Measurements from ENCODE around the gene HSPA12A.
A peak's percentile ranks its signal among the peaks of the same experiment; 100 is the strongest.

Gene HSPA12A

GRCh38 chr10:116769368-116769767 lies 27.0 kb upstream of the HSPA12A start:
- H3K4me3 ChIP-seq (ENCODE audit: low read length) = no peak overlapping the region
- H3K27me3 ChIP-seq (replicated peaks; ENCODE audit: control insufficient read depth, insufficient read depth, low read length) = no peaks in the 10 kb centered on the region
- no peak for DNase-seq (ENCODE audit: low read depth)
- H3K9me3 ChIP-seq (ENCODE audit: control insufficient read depth, low read length) = peaks cover 6% of the 10 kb centered on the region
- H3K36me3 ChIP-seq (ENCODE audit: control insufficient read depth, insufficient read depth, low read length, severe bottlenecking) = no peaks in the 10 kb centered on the region
- H3K9ac ChIP-seq (ENCODE audit: low read length) = no peak overlapping the region
- H3K4me1 ChIP-seq (ENCODE audit: control insufficient read depth, insufficient read depth, low read length) = peaks cover 51% of the 10 kb centered on the region

DNA sequence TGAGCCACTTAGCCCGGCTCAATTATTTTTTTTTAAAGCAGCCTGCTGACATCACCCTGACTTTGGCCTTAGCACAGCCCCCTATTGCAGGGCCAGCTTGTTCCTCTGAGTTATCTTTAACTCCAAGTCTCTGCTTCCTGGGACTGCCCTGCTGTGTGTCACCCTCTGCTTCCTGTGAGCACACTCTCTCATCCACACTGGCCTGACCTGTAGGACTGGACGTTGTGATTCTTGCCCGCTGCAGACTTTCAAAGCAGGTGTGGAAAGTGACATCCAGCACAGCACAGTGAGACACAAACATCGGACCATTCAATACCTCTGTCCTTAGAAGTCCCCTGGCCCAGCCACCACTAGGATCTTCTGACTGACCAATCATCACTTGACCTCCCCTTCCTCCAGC lies 26.4 kb upstream of the HSPA12A start:
- no peak overlapping the region for H3K4me3 ChIP-seq (ENCODE audit: low read length)
- H3K9me3 ChIP-seq (ENCODE audit: control insufficient read depth, low read length) = peaks cover 6% of the 10 kb centered on the region
- no peaks in the 10 kb centered on the region for H3K36me3 ChIP-seq (ENCODE audit: control insufficient read depth, insufficient read depth, low read length, severe bottlenecking)
- peaks cover 51% of the 10 kb centered on the region for H3K4me1 ChIP-seq (ENCODE audit: control insufficient read depth, insufficient read depth, low read length)
- no peak for DNase-seq (ENCODE audit: low read depth)
- H3K9ac ChIP-seq (ENCODE audit: low read length) = no peak overlapping the region
- no peaks in the 10 kb centered on the region for H3K27me3 ChIP-seq (replicated peaks; ENCODE audit: control insufficient read depth, insufficient read depth, low read length)

GRCh38 chr10:116766837-116767634 lies 24.7 kb upstream of the HSPA12A start:
- DNase-seq (ENCODE audit: low read depth) = peak; percentile 22
- no peaks in the 10 kb centered on the region for H3K27me3 ChIP-seq (replicated peaks; ENCODE audit: control insufficient read depth, insufficient read depth, low read length)

DNA sequence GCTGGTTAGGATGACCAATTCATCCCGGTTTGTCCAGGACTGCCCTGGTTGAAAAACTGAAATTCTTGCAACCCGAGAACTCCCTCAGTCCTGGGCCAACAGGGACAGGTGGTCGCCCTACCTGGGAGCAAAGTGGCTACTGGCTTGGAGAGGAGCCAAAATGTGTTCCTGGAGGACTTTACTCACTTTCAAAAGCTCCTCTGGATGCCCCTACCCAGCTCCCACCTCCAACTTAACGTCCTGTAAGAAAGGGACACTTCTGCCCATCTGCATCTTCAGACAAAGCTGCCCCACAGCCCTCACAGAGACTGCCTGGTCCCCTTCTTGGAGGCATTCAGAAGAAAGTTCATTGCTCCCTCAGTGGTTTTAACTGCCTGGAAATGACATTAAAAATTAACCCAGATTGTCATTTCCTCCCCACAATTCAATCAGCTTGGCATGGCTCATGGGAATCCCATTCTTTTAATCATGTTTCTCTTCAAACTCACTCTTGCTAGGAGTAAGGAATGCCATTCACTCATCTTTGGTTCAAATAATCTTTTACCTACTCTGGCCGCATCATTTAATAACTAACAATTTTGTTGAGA lies 24.0 kb upstream of the HSPA12A start:
- Histone ChIP-seq H3K9ac (ENCODE audit: low read length) (no peak overlapping the region), H3K4me3 (ENCODE audit: low read length) (no peak overlapping the region), H3K4me1 (ENCODE audit: control insufficient read depth, insufficient read depth, low read length) (peaks cover 45% of the 10 kb centered on the region), H3K27me3 (replicated peaks; ENCODE audit: control insufficient read depth, insufficient read depth, low read length) (no peaks in the 10 kb centered on the region), H3K36me3 (ENCODE audit: control insufficient read depth, insufficient read depth, low read length, severe bottlenecking) (no peaks in the 10 kb centered on the region), H3K9me3 (ENCODE audit: control insufficient read depth, low read length) (peaks cover 6% of the 10 kb centered on the region)
- no peak for DNase-seq (ENCODE audit: low read depth)

More at GRCh38 chr10:116766837-116767634, 24.7 kb upstream of the HSPA12A start:
- Histone ChIP-seq H3K36me3 (ENCODE audit: control insufficient read depth, insufficient read depth, low read length, severe bottlenecking) (no peaks in the 10 kb centered on the region), H3K4me3 (ENCODE audit: low read length) (no peak overlapping the region), H3K9me3 (ENCODE audit: control insufficient read depth, low read length) (peaks cover 6% of the 10 kb centered on the region), H3K9ac (ENCODE audit: low read length) (peak overlapping the region; percentile 19), H3K4me1 (ENCODE audit: control insufficient read depth, insufficient read depth, low read length) (peaks cover 51% of the 10 kb centered on the region)

- no peak for DNase-seq (ENCODE audit: low read depth)
These were observed 23.3 kb upstream of the HSPA12A start for GRCh38 chr10:116765648-116766081.

DNA sequence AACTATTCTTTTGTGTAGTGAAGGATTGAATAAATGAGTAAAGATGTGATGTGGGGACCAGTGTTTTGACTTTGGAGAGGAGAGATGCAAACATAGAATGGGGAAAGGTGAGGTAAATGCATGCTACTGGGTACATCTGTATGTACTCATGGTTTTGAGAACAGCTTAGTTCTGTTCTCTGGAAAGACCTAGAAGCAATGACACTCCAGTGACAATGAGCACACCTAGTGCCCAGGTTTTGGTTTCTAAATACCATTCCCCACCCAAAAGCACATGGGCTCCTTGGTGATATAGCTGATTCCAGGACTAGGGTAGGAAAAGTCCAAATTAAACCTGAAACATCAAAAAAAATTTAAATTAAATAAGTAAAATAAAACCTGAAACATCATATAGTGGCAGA lies 22.6 kb upstream of the HSPA12A start:
- Histone ChIP-seq H3K9me3 (ENCODE audit: control insufficient read depth, low read length) (peaks cover 6% of the 10 kb centered on the region), H3K27me3 (replicated peaks; ENCODE audit: control insufficient read depth, insufficient read depth, low read length) (no peaks in the 10 kb centered on the region), H3K9ac (ENCODE audit: low read length) (no peak overlapping the region), H3K4me1 (ENCODE audit: control insufficient read depth, insufficient read depth, low read length) (peaks cover 32% of the 10 kb centered on the region), H3K36me3 (ENCODE audit: control insufficient read depth, insufficient read depth, low read length, severe bottlenecking) (no peaks in the 10 kb centered on the region), H3K4me3 (ENCODE audit: low read length) (no peak overlapping the region)
- no peak for DNase-seq (ENCODE audit: low read depth)

More at GRCh38 chr10:116765648-116766081, 23.3 kb upstream of the HSPA12A start:
- H3K9ac ChIP-seq (ENCODE audit: low read length) = no peak overlapping the region
- H3K4me3 ChIP-seq (ENCODE audit: low read length) = no peak overlapping the region
- peaks cover 6% of the 10 kb centered on the region for H3K9me3 ChIP-seq (ENCODE audit: control insufficient read depth, low read length)
- no peaks in the 10 kb centered on the region for H3K36me3 ChIP-seq (ENCODE audit: control insufficient read depth, insufficient read depth, low read length, severe bottlenecking)
- H3K27me3 ChIP-seq (replicated peaks; ENCODE audit: control insufficient read depth, insufficient read depth, low read length) = no peaks in the 10 kb centered on the region
- peaks cover 38% of the 10 kb centered on the region for H3K4me1 ChIP-seq (ENCODE audit: control insufficient read depth, insufficient read depth, low read length)

GRCh38 chr10:116763440-116763839 lies 21.1 kb upstream of the HSPA12A start:
- Histone ChIP-seq H3K9ac (ENCODE audit: low read length) (no peak overlapping the region), H3K4me1 (ENCODE audit: control insufficient read depth, insufficient read depth, low read length) (peaks cover 17% of the 10 kb centered on the region), H3K9me3 (ENCODE audit: control insufficient read depth, low read length) (peaks cover 6% of the 10 kb centered on the region), H3K4me3 (ENCODE audit: low read length) (no peak overlapping the region), H3K36me3 (ENCODE audit: control insufficient read depth, insufficient read depth, low read length, severe bottlenecking) (no peaks in the 10 kb centered on the region), H3K27me3 (replicated peaks; ENCODE audit: control insufficient read depth, insufficient read depth, low read length) (no peaks in the 10 kb centered on the region)
- DNase-seq (ENCODE audit: low read depth) = no peak

- peaks cover 6% of the 10 kb centered on the region for H3K9me3 ChIP-seq (ENCODE audit: control insufficient read depth, low read length)
- no peak overlapping the region for H3K4me3 ChIP-seq (ENCODE audit: low read length)
- no peak for DNase-seq (ENCODE audit: low read depth)
These were observed 19.5 kb upstream of the HSPA12A start for GRCh38 chr10:116761883-116762282.

GRCh38 chr10:116760919-116761318 lies 18.6 kb upstream of the HSPA12A start:
- Histone ChIP-seq H3K27me3 (replicated peaks; ENCODE audit: control insufficient read depth, insufficient read depth, low read length) (no peaks in the 10 kb centered on the region), H3K9me3 (ENCODE audit: control insufficient read depth, low read length) (peaks cover 6% of the 10 kb centered on the region), H3K9ac (ENCODE audit: low read length) (no peak overlapping the region), H3K4me1 (ENCODE audit: control insufficient read depth, insufficient read depth, low read length) (peaks cover 10% of the 10 kb centered on the region), H3K4me3 (ENCODE audit: low read length) (no peak overlapping the region), H3K36me3 (ENCODE audit: control insufficient read depth, insufficient read depth, low read length, severe bottlenecking) (no peaks in the 10 kb centered on the region)
- DNase-seq (ENCODE audit: low read depth) = no peak

More at GRCh38 chr10:116761883-116762282, 19.5 kb upstream of the HSPA12A start:
- peaks cover 2% of the 10 kb centered on the region for H3K4me1 ChIP-seq (ENCODE audit: control insufficient read depth, insufficient read depth, low read length)
- H3K36me3 ChIP-seq (ENCODE audit: control insufficient read depth, insufficient read depth, low read length, severe bottlenecking) = no peaks in the 10 kb centered on the region
- no peak overlapping the region for H3K9ac ChIP-seq (ENCODE audit: low read length)
- no peaks in the 10 kb centered on the region for H3K27me3 ChIP-seq (replicated peaks; ENCODE audit: control insufficient read depth, insufficient read depth, low read length)

DNA sequence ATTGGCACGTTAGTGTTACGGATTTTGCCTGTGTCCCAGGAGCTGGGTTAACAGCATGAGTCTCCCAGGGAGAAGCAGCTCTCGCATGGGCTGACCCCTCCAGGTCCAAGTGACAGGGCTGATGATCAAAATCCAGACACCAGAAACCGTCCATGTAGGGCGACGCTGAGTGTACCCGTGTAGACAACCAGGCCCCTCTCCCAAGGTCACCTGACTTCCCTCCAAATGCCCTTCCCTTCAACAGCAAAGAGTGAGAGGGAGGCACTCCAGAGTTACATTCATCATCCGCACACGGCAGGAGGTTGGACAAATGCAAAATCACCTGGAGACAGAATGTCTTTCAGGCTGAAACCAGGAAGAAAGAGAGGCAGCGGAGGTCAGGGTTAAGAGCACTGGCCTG lies 14.9 kb upstream of the HSPA12A start:
- no peak overlapping the region for H3K9ac ChIP-seq (ENCODE audit: low read length)
- H3K4me1 ChIP-seq (ENCODE audit: control insufficient read depth, insufficient read depth, low read length) = peaks cover 13% of the 10 kb centered on the region
- no peaks in the 10 kb centered on the region for H3K36me3 ChIP-seq (ENCODE audit: control insufficient read depth, insufficient read depth, low read length, severe bottlenecking)
- H3K4me3 ChIP-seq (ENCODE audit: low read length) = no peak overlapping the region
- H3K27me3 ChIP-seq (replicated peaks; ENCODE audit: control insufficient read depth, insufficient read depth, low read length) = no peaks in the 10 kb centered on the region
- no peak for DNase-seq (ENCODE audit: low read depth)
- H3K9me3 ChIP-seq (ENCODE audit: control insufficient read depth, low read length) = no peaks in the 10 kb centered on the region

DNA sequence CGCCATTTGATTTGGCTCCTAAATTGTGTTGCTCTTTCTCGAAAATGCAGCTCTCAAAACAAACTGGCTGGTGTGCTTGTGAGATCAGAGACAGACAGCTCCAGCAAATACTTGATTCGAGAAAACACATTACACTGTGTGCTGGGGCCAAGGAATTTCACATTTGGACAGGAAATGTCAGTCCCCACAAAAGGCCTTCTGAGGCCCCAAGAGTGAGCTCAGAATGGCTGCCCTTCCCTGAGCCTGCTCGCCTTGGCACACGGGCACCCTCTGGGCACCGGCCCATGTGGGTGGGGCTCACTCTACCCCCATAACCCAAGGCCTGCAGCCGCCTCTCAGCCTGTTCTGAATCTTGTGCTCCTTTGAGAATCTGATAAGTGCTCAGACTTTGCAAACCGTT lies 13.9 kb upstream of the HSPA12A start:
- Histone ChIP-seq H3K27me3 (replicated peaks; ENCODE audit: control insufficient read depth, insufficient read depth, low read length) (no peaks in the 10 kb centered on the region), H3K4me3 (ENCODE audit: low read length) (peak overlapping the region; percentile 22), H3K4me1 (ENCODE audit: control insufficient read depth, insufficient read depth, low read length) (peaks cover 13% of the 10 kb centered on the region), H3K36me3 (ENCODE audit: control insufficient read depth, insufficient read depth, low read length, severe bottlenecking) (no peaks in the 10 kb centered on the region), H3K9me3 (ENCODE audit: control insufficient read depth, low read length) (no peaks in the 10 kb centered on the region), H3K9ac (ENCODE audit: low read length) (peak overlapping the region; percentile 63)
- no peak for DNase-seq (ENCODE audit: low read depth)
